Stimulated activated CD4-positive, alpha-beta T cell treated with anti-CD3 and anti-CD28 coated beads, Interleukin-1b, Interleukin-23, amount 100 ng/mL, for 4 hours (primary cell): ENCODE data around the gene ZNF385B.
"Not testable (repeated sequence)": the region's sequence is repeated elsewhere in the genome, so short reads cannot be mapped to it uniquely, and the experiment has no call there.

Source experiments
- DNase-seq, 2 donors: peaks; one replicate each; pipeline ENCODE4 v3.0.0-alpha.2; 2020; ENCODE audit warnings: low read depth in 2 of 2

Gene ZNF385B

DNA sequence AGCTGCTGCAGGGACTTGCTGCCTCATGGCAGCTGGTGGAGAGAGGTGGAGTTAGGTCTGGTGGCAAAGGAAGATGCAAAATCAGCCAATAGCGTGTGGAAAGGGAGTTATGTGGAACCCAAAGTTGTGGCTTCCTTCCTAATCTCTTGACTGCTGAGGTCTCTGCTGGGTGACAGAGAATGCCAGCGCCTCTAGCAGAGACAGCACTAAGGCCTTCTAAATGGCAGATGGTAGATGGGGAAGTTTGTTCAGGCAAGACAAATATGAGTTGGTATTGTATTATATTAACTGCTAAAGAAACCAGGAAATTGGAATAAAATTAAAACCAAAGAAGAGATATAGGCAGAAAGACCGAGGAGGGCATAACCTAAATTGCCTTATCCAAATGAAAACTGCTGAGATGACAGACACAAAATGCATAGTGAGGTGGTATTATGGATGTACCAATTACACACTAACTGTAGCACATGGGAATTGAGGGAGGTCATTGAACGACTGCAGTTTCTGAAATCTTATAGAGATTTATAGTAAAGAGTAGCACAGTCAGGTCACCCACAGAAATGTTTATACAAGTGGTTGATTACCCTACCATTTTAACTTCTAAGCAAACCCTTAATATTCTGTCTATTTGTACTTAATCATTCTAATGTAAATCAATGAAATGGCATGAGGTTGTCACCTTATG lies 350.2 kb downstream of the ZNF385B start:
- DNase-seq, result no peak

DNA sequence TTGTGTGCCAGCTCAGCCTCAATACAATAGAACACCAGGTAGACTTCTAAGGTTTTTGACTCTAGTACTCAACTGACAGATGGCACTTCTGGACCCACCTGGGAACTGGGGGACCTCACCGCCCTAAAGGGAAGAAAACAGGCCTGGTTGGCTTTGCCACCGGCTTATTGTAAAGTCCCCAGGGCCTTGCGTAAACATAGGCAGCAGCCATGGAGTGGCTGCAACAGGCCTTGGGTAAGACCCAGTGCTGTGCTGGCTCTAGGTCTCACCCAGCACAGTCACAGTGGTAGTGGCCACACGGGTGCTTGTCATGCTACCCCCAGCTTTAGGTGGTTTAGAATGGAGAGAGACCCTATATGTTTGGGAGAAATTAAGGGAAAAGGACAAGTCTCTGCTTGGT lies 366.1 kb downstream of the ZNF385B start:
- no peak for DNase-seq

DNA sequence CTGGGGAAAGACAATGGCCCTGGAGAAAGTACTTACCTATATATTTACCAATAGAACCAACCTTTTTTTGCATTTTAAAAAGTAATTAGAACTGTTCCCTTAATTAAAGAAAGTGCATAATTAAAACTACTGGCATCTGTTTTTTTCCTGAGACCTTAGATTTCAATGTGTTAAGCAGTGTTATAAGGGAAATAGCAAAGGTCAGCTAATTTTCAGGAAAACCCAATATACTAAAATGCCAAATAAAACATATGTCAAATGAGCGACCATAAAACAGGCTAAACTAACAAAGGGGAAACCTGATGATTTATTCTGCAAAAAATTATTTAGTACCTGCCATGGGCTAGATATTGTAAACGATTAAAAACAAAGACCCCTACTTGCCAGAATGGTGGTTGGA lies 372.8 kb downstream of the ZNF385B start:
- DNase-seq, result no peak

GRCh38 chr2:179487010-179487731 lies 374.2 kb downstream of the ZNF385B start:
- DNase-seq, result no peak

DNA sequence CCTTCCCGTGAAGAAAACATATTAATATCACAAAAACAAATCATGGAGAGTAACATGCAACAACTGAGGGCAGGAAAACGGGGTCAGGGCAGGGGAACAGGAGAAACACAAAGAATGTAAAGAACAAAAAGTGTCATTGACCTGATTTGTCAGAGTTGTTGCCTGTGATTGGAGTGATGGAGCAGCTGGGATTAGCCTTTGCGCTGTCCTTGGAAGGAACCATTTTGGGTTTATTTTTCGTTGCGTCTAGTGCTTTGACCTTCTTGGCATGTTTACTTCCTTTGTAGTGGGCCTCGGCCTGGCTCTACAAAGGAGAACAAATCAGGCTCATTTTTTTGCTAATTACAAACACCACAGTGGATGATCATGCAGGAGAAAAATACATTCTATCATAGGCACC lies 378.3 kb downstream of the ZNF385B start:
- DNase-seq, result no peak

DNA sequence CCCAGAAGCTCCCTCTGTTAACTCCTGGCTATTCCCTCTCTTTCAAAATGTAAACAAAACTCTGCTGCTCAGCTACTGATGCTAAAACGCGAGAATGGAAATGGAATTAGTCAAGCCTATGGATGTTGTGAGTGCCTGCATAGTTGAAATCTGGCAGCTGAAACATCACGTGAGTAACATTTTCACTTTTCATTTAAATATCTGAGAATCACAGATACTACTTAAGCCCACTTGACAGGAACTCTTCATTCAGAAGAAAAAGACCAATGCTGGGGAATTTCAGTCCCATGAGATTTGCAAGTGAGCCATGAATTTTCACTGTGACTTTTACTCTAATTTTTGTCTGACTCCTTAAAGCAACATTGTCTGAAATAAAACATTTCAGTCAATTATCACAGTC lies 381.5 kb downstream of the ZNF385B start:
- no peak for DNase-seq

DNA sequence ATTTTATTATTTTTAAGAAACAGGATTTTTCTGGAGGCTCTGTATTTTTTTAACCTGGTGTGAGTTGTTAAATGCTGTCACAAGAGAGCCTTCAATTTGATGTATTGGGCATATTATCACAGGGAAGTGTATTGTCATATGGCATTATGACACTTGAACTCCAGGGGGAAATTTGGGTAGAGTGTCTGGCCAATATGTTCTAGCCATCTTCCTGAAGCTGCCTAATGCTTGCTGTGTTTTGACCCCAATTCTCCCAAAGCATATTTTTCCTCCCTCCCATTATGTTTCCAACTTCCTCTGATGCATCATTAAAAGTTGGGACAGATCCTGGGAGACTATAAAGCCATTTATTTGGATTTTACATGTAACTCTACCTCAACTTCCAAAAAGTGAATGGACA lies 382.6 kb downstream of the ZNF385B start:
- no peak for DNase-seq

GRCh38 chr2:179470992-179471391 lies 390.4 kb downstream of the ZNF385B start:
- no peak for DNase-seq

DNA sequence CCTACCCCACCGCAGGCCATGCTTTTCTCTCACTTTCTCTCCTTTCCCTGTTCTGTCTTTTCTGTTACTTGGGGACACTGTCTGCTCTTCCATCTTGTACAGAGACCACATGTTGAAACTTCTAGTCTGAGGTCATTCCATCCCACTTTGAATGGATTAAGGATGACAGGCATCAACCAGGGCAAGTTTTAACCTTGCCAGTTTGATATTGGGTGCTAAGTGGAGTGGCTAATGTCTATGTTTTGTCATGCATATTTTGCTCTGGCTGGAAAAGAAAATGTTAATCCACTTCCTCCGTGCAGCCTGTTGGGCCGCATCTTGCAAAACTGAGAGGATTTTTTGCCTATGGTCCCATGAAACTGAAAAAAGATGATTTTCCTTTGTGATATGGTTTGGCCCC lies 391.3 kb downstream of the ZNF385B start:
- no peak for DNase-seq

DNA sequence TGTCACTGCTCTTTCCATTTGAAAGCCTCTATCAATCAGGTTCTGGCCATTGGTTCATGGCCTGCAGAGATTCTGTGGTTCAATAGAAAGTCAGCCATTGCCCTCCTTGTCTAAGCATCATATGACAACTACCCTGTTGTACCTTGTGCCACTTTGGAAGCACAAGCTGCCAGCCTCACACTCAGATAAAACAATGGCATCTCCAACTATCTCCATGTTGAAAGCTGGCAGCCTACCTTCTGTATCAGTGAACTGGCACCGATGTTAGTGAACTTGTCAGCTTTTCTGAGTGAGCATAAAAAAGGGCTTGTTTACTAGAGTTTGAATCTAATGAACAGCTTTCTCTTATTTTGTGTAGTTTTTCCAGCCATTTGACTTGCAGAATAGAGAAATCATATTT lies 393.5 kb downstream of the ZNF385B start:
- no peak for DNase-seq

- no peak for DNase-seq
Measured at GRCh38 chr2:179467111-179467510, 394.3 kb downstream of the ZNF385B start.

DNA sequence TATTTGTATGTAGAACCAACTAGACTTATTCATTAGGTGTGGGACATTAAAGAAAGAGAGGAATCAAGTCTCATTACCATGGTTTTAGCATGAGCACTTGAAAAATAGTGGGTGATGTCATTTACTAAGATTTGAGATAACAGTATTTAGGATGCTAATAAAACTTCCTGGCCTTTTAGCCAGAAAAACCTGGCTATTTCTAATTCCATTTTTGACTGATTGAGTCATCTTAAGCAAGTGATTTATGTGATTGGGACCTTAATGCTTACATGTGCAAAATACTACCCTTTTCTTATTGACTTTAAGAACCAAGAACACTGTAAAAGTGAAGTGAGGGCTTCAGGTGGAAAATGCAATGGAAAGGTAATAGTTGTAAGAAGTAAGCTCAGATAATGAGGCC lies 400.0 kb downstream of the ZNF385B start:
- DNase-seq, result no peak

GRCh38 chr2:179460181-179460929 lies 401.1 kb downstream of the ZNF385B start:
- no peak for DNase-seq

- not testable (repeated sequence) for DNase-seq
Measured at GRCh38 chr2:179458113-179458512, 403.3 kb downstream of the ZNF385B start.

DNA sequence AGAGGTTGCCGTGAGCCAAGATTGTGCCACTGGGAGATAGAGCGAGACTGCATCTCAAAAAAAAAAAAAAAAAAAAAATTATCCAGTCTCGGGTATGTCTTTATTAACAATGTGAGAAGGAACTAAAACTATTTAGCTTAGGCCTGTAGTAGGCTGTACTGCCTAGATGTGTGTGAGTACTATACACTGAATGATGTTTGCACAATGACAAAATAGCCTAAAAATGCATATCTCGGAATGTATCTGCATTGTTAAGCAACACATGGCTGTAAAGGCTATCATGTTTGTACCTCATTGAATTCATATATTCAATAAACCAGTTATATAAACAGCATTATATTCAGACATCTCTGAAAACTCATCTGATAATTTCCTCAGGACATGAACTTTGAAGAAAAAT lies 405.6 kb downstream of the ZNF385B start:
- DNase-seq, result no peak

DNA sequence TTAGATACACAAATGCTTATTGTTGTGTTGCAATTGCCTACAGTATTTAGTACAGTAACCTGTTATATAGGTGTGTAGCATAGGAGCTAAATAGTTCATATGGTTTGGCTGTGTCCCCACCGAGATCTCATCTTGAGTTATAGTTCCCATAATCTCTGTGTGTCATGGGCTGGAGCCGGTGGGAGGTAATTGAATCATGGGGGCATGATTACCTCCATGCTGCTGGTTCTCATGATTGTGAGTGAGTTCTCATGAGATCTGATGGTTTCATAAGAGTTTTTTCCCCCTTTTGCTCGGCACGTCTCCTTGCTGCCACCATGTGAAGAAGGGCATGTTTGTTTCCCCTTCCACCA lies 406.3 kb downstream of the ZNF385B start:
- no peak for DNase-seq

DNA sequence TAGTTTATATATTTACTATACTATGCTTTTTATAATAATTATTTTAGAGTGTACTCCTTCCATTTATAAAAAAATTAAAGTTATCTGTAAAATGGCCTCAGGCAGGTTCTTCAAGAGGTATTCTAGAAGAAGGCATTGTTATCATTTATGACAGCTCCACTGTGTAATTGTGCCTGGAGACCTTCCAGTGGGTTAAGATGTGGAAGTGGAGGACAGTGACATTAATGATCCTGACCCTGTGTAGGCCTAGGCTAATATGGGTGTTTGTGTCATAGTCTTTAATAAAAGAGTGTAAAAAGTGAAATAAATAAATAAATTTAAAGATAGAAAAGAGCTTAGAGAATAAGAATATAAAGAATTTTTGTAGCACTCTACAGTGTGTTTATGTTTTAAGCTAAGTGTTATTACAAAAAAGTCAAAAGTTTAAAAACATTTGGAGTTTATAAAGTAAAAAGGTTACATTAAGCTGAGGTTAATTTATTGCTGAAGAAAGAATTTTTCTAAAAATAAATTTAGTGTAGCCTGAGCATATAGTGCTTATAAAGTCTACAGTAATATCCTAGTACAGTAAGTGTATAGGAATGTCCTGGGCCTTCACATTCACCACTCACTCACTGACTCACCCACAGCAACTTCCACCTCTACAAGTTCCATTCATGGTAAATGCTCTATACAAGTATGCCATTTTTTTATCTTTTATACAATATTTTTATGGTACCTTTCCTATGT lies 406.8 kb downstream of the ZNF385B start:
- DNase-seq, result no peak

- DNase-seq, result no peak
Measured at GRCh38 chr2:179449010-179449409, 412.4 kb downstream of the ZNF385B start.

GRCh38 chr2:179447839-179448447 lies 413.5 kb downstream of the ZNF385B start:
- no peak for DNase-seq

- no peak for DNase-seq
Measured at GRCh38 chr2:179447421-179447820, 414.0 kb downstream of the ZNF385B start.

GRCh38 chr2:179446476-179447141 lies 414.8 kb downstream of the ZNF385B start:
- DNase-seq, result no peak
